ENCODE data around the gene GGT5.
"Not testable (repeated sequence)": the region's sequence is repeated elsewhere in the genome, so short reads cannot be mapped to it uniquely, and the experiment has no call there.

Gene GGT5

GRCh38 chr22:24214467-24215285 is 30.2 kb downstream of the GGT5 start:
- H3K27ac ChIP-seq (ENCODE audit: low read length) = no peak overlapping the region
- H3K36me3 ChIP-seq (ENCODE audit: control insufficient read depth, insufficient read depth, low read length) = no peaks in the 10 kb centered on the region
- H3K27me3 ChIP-seq (ENCODE audit: control insufficient read depth, insufficient read depth, low read length) = no peaks in the 10 kb centered on the region
- no peaks in the 10 kb centered on the region for H3K9me3 ChIP-seq (ENCODE audit: control insufficient read depth, insufficient read depth, low read length)
- no peak for DNase-seq (ENCODE audit: low read depth, low spot score)
- H3K4me3 ChIP-seq (ENCODE audit: low read length) = no peak overlapping the region
- no peaks in the 10 kb centered on the region for H3K4me1 ChIP-seq (ENCODE audit: control insufficient read depth, insufficient read depth, low read length)
- no CpG with 5 or more reads among the region's 12 CpGs for WGBS (ENCODE audit: insufficient coverage, insufficient read length)

GRCh38 chr22:24213111-24213510 is 31.8 kb downstream of the GGT5 start:
- WGBS (ENCODE audit: insufficient coverage, insufficient read length) = no CpG with 5 or more reads among the region's 9 CpGs
- not testable (repeated sequence) for H3K27ac ChIP-seq (ENCODE audit: low read length)

GRCh38 chr22:24211716-24212115 is 33.2 kb downstream of the GGT5 start:
- WGBS (ENCODE audit: insufficient coverage, insufficient read length) = no CpG with 5 or more reads among the region's 6 CpGs
- H3K27ac ChIP-seq (ENCODE audit: low read length); H3K9me3 ChIP-seq (ENCODE audit: control insufficient read depth, insufficient read depth, low read length); H3K4me1 ChIP-seq (ENCODE audit: control insufficient read depth, insufficient read depth, low read length); DNase-seq (ENCODE audit: low read depth, low spot score); H3K4me3 ChIP-seq (ENCODE audit: low read length); H3K36me3 ChIP-seq (ENCODE audit: control insufficient read depth, insufficient read depth, low read length); H3K27me3 ChIP-seq (ENCODE audit: control insufficient read depth, insufficient read depth, low read length): not testable (repeated sequence)

More at GRCh38 chr22:24213111-24213510, 31.8 kb downstream of the GGT5 start:
- H3K4me1 ChIP-seq (ENCODE audit: control insufficient read depth, insufficient read depth, low read length); H3K27me3 ChIP-seq (ENCODE audit: control insufficient read depth, insufficient read depth, low read length); H3K36me3 ChIP-seq (ENCODE audit: control insufficient read depth, insufficient read depth, low read length); H3K9me3 ChIP-seq (ENCODE audit: control insufficient read depth, insufficient read depth, low read length); H3K4me3 ChIP-seq (ENCODE audit: low read length); DNase-seq (ENCODE audit: low read depth, low spot score): not testable (repeated sequence)

- not testable (repeated sequence) for H3K27ac ChIP-seq (ENCODE audit: low read length); DNase-seq (ENCODE audit: low read depth, low spot score); H3K4me3 ChIP-seq (ENCODE audit: low read length); H3K36me3 ChIP-seq (ENCODE audit: control insufficient read depth, insufficient read depth, low read length); H3K9me3 ChIP-seq (ENCODE audit: control insufficient read depth, insufficient read depth, low read length); H3K27me3 ChIP-seq (ENCODE audit: control insufficient read depth, insufficient read depth, low read length); H3K4me1 ChIP-seq (ENCODE audit: control insufficient read depth, insufficient read depth, low read length)
- no CpG with 5 or more reads among the region's 11 CpGs for WGBS (ENCODE audit: insufficient coverage, insufficient read length)
These were observed 34.5 kb downstream of the GGT5 start for GRCh38 chr22:24210409-24210808.

GRCh38 chr22:24209687-24210086 is 35.2 kb downstream of the GGT5 start:
- Histone ChIP-seq H3K27ac (ENCODE audit: low read length) (no peak overlapping the region), H3K4me1 (ENCODE audit: control insufficient read depth, insufficient read depth, low read length) (no peaks in the 10 kb centered on the region), H3K4me3 (ENCODE audit: low read length) (no peak overlapping the region), H3K27me3 (ENCODE audit: control insufficient read depth, insufficient read depth, low read length) (no peaks in the 10 kb centered on the region), H3K9me3 (ENCODE audit: control insufficient read depth, insufficient read depth, low read length) (0 out of 2 replicates have a peak, but pooled peaks cover 3% of the 10 kb centered on the region), H3K36me3 (ENCODE audit: control insufficient read depth, insufficient read depth, low read length) (no peaks in the 10 kb centered on the region)
- no CpG with 5 or more reads among the region's 4 CpGs for WGBS (ENCODE audit: insufficient coverage, insufficient read length)
- no peak for DNase-seq (ENCODE audit: low read depth, low spot score)

- no peak for DNase-seq (ENCODE audit: low read depth, low spot score)
- H3K27me3 ChIP-seq (ENCODE audit: control insufficient read depth, insufficient read depth, low read length) = no peaks in the 10 kb centered on the region
- no peak overlapping the region for H3K4me3 ChIP-seq (ENCODE audit: low read length)
- no peaks in the 10 kb centered on the region for H3K4me1 ChIP-seq (ENCODE audit: control insufficient read depth, insufficient read depth, low read length)
- WGBS (ENCODE audit: insufficient coverage, insufficient read length) = no CpG with 5 or more reads among the region's 3 CpGs
- 0 out of 2 replicates have a peak, but pooled peaks cover 3% of the 10 kb centered on the region for H3K9me3 ChIP-seq (ENCODE audit: control insufficient read depth, insufficient read depth, low read length)
- no peak overlapping the region for H3K27ac ChIP-seq (ENCODE audit: low read length)
- no peaks in the 10 kb centered on the region for H3K36me3 ChIP-seq (ENCODE audit: control insufficient read depth, insufficient read depth, low read length)
These were observed 35.9 kb downstream of the GGT5 start for GRCh38 chr22:24209016-24209415.

- Histone ChIP-seq H3K4me1 (ENCODE audit: control insufficient read depth, insufficient read depth, low read length) (no peaks in the 10 kb centered on the region; the same call in 1 of the 2 replicates), H3K9me3 (ENCODE audit: control insufficient read depth, insufficient read depth, low read length) (0 out of 2 replicates have a peak, but pooled peaks cover 3% of the 10 kb centered on the region), H3K27ac (ENCODE audit: low read length) (no peak overlapping the region)
These were observed 36.7 kb downstream of the GGT5 start for GRCh38 chr22:24208012-24208749.

GRCh38 chr22:24207264-24208011 is 37.4 kb downstream of the GGT5 start:
- 0 out of 2 replicates have a peak, but pooled peaks cover 3% of the 10 kb centered on the region for H3K9me3 ChIP-seq (ENCODE audit: control insufficient read depth, insufficient read depth, low read length)
- H3K36me3 ChIP-seq (ENCODE audit: control insufficient read depth, insufficient read depth, low read length) = no peaks in the 10 kb centered on the region
- no peaks in the 10 kb centered on the region for H3K27me3 ChIP-seq (ENCODE audit: control insufficient read depth, insufficient read depth, low read length)
- no peak for DNase-seq (ENCODE audit: low read depth, low spot score)
- no peaks in the 10 kb centered on the region; the same call in 1 of the 2 replicates for H3K4me1 ChIP-seq (ENCODE audit: control insufficient read depth, insufficient read depth, low read length)
- no peak overlapping the region for H3K4me3 ChIP-seq (ENCODE audit: low read length)
- no CpG with 5 or more reads among the region's 8 CpGs for WGBS (ENCODE audit: insufficient coverage, insufficient read length)
- no peak overlapping the region for H3K27ac ChIP-seq (ENCODE audit: low read length)

More at GRCh38 chr22:24208012-24208749, 36.7 kb downstream of the GGT5 start:
- DNase-seq (ENCODE audit: low read depth, low spot score) = no peak
- no CpG with 5 or more reads among the region's 2 CpGs for WGBS (ENCODE audit: insufficient coverage, insufficient read length)
- Histone ChIP-seq H3K27me3 (ENCODE audit: control insufficient read depth, insufficient read depth, low read length) (no peaks in the 10 kb centered on the region), H3K4me3 (ENCODE audit: low read length) (no peak overlapping the region), H3K36me3 (ENCODE audit: control insufficient read depth, insufficient read depth, low read length) (no peaks in the 10 kb centered on the region)

GRCh38 chr22:24206460-24207263 is 38.2 kb downstream of the GGT5 start:
- WGBS (ENCODE audit: insufficient coverage, insufficient read length) = no CpG with 5 or more reads among the region's 15 CpGs
- not testable (repeated sequence) for DNase-seq (ENCODE audit: low read depth, low spot score); H3K27ac ChIP-seq (ENCODE audit: low read length)

More at GRCh38 chr22:24206460-24207263, 38.2 kb downstream of the GGT5 start:
- not testable (repeated sequence) for H3K4me1 ChIP-seq (ENCODE audit: control insufficient read depth, insufficient read depth, low read length); H3K4me3 ChIP-seq (ENCODE audit: low read length); H3K36me3 ChIP-seq (ENCODE audit: control insufficient read depth, insufficient read depth, low read length); H3K27me3 ChIP-seq (ENCODE audit: control insufficient read depth, insufficient read depth, low read length); H3K9me3 ChIP-seq (ENCODE audit: control insufficient read depth, insufficient read depth, low read length)

Data from iPS DF 6.9 (cell line).